Transverse colon (tissue), 3 donors: ENCODE measurements around the gene SEL1L3.

Experiments used
- CTCF ChIP-seq, 5 experiments: fragments of 200-600 bp in 3 of 5; fragments of 450-650 bp in 2 of 5; sonication (generic) in 3 of 5; IDR thresholded peaks; 1 replicate in 2 of 5; 2 replicates in 3 of 5; pipeline ENCODE4 v1.5.1; 2016 to 2017; ENCODE audit warnings: antibody characterized with exemption in 5 of 5, inconsistent platforms in 3 of 5, mild to moderate bottlenecking in 2 of 5, moderate library complexity in 1 of 5
- EP300 ChIP-seq: sonication (generic); formaldehyde crosslinking; IDR thresholded peaks from one replicate; pipeline ENCODE4 v1.6.1; 2017; ENCODE audit warnings: antibody characterized with exemption, low read depth
- POLR2A ChIP-seq: fragments of 450-650 bp; IDR thresholded peaks from one replicate; pipeline ENCODE4 v1.6.1; 2016; ENCODE audit warnings: antibody characterized with exemption, mild to moderate bottlenecking, moderate library complexity

- TF ChIP-seq CTCF (IDR thresholded peaks at IDR 0.05) = no peak
- no peak for TF ChIP-seq EP300
- TF ChIP-seq POLR2A = no peak
Measured at GRCh38 chr4:25837107-25837506, 25.7 kb downstream of the SEL1L3 start.
